Mesothelial cell of epicardium (in vitro differentiated cells): ENCODE data around the gene MIPOL1. TPM values are rescaled to one million over a fixed set of nuclear protein-coding genes. Genes with fewer than 3 reads are reported as not detected.

ENCODE experiments used
- DNase-seq, 2 experiments: peaks; one replicate each; pipeline ENCODE4 v3.0.0; 2021; ENCODE audit warnings: low spot score in 2 of 2; ENCODE audit not compliant: unreplicated experiment in 2 of 2
- H3K27ac Mint-ChIP-seq: 2 replicates; pipeline ENCODE4 v1.8.0; 2021; ENCODE audit warnings: mixed read lengths
- H3K27me3 Mint-ChIP-seq: 2 replicates; pipeline ENCODE4 v1.8.0; 2021; ENCODE audit warnings: low read depth, mixed read lengths
- H3K36me3 Mint-ChIP-seq: 2 replicates; pipeline ENCODE4 v1.8.0; 2021; ENCODE audit warnings: mixed read lengths
- H3K4me1 Mint-ChIP-seq: 2 replicates; pipeline ENCODE4 v1.8.0; 2021; ENCODE audit warnings: mixed read lengths
- H3K4me3 Mint-ChIP-seq: 2 replicates; pipeline ENCODE4 v1.8.0; 2021; ENCODE audit warnings: mild to moderate bottlenecking, moderate library complexity, mixed read lengths
- H3K9me3 Mint-ChIP-seq: 2 replicates; pipeline ENCODE4 v1.8.0; 2021; ENCODE audit warnings: mixed read lengths
- total RNA-seq: library from RNA; stranded (reverse); gene quantifications from 3 replicates; pipeline ENCODE4 v1.2.1, GENCODE V29; 2021
- TF ChIP-seq, protein P1 (sequence below): fragments of 200-600 bp; sonication (generic); IDR thresholded peaks from one replicate; pipeline ENCODE4 v1.5.0; 2021; ENCODE audit warnings: antibody characterized with exemption; ENCODE audit not compliant: unreplicated experiment

Gene MIPOL1
- total RNA-seq, 1 donor from 2014 or later: 28.4 TPM

DNA sequence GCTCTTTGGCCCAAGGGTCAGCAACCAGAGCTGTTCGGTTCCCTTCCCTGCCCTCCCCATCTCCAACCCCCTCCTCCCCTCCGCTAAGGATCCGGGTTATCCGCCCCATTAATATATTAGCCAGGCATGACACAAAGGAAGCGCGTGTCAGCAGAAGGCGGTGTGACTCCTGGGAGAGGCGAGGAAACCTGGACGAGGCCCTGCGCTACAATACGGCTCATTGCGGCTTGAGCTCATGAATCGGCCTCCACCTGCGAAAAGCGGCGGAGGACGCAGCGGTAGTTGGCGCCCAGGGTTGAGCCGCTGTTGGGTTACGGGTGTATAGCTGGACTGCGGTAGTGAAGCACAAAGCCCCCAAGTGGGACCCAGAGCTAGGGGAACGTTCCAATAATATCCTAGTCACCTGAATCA, 387.4 kb downstream of the MIPOL1 start:
- H3K36me3 Mint-ChIP-seq: peaks cover 4% of the 10 kb centered on the region
- H3K27ac Mint-ChIP-seq: no peak overlapping the region
- no peaks in the 10 kb centered on the region for H3K9me3 Mint-ChIP-seq
- TF ChIP-seq, protein P1, sequence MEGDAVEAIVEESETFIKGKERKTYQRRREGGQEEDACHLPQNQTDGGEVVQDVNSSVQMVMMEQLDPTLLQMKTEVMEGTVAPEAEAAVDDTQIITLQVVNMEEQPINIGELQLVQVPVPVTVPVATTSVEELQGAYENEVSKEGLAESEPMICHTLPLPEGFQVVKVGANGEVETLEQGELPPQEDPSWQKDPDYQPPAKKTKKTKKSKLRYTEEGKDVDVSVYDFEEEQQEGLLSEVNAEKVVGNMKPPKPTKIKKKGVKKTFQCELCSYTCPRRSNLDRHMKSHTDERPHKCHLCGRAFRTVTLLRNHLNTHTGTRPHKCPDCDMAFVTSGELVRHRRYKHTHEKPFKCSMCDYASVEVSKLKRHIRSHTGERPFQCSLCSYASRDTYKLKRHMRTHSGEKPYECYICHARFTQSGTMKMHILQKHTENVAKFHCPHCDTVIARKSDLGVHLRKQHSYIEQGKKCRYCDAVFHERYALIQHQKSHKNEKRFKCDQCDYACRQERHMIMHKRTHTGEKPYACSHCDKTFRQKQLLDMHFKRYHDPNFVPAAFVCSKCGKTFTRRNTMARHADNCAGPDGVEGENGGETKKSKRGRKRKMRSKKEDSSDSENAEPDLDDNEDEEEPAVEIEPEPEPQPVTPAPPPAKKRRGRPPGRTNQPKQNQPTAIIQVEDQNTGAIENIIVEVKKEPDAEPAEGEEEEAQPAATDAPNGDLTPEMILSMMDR: no peak
- no peak for DNase-seq
- H3K27me3 Mint-ChIP-seq: peaks cover 88% of the 10 kb centered on the region
- H3K4me3 Mint-ChIP-seq: peak overlapping the region; percentile 48
- H3K4me1 Mint-ChIP-seq: peaks cover 19% of the 10 kb centered on the region

GRCh38 chr14:37585971-37586796, 388.4 kb downstream of the MIPOL1 start:
- Mint-ChIP-seq H3K27me3 (peaks cover 89% of the 10 kb centered on the region), H3K27ac (no peak overlapping the region), H3K4me1 (peaks cover 24% of the 10 kb centered on the region), H3K9me3 (no peaks in the 10 kb centered on the region), H3K36me3 (peaks cover 12% of the 10 kb centered on the region), H3K4me3 (no peak overlapping the region)
- TF ChIP-seq, protein P1: no peak
- no peak for DNase-seq

- H3K27me3 Mint-ChIP-seq: peaks cover 88% of the 10 kb centered on the region
- no peak overlapping the region for H3K4me3 Mint-ChIP-seq
- H3K4me1 Mint-ChIP-seq: peaks cover 27% of the 10 kb centered on the region
- H3K27ac Mint-ChIP-seq: no peak overlapping the region
- no peaks in the 10 kb centered on the region for H3K9me3 Mint-ChIP-seq
- peaks cover 14% of the 10 kb centered on the region for H3K36me3 Mint-ChIP-seq
- TF ChIP-seq, protein P1: no peak
- no peak for DNase-seq
These were observed 389.0 kb downstream of the MIPOL1 start for GRCh38 chr14:37586797-37587130.

DNA sequence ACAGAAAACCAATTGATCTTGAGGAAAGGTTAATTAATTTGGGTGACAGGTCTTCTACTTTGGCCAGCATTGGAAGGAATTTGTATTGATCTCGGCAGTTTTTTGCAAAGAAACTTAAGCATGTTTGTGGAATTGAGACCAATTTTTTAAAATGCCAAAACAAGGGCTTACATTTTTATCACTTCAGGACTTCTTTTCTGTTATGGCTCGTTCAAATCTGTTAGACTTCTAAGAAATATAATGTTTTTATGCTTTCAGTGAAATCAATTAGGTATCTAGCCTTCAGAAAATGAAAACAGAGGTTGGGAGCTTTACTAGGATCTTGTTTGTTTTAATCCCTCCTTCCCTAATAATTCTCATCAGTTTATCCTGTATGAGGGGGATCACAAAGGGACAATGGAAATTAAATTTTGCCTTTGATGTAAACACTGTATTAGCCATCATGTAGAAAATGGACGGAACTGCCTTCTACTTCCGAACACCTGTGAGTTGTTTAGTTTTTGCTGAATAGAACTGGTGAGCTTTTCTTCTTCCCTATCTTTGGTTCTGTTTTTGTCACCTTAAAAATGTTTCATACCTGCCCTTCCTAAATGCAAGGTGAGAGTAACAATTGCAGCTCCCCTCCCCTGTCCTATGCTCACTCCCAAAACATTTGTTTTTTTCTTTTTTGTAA, 389.5 kb downstream of the MIPOL1 start:
- no peak overlapping the region for H3K27ac Mint-ChIP-seq
- H3K9me3 Mint-ChIP-seq: no peaks in the 10 kb centered on the region
- H3K36me3 Mint-ChIP-seq: peaks cover 14% of the 10 kb centered on the region
- H3K4me1 Mint-ChIP-seq: peaks cover 29% of the 10 kb centered on the region
- peaks cover 91% of the 10 kb centered on the region for H3K27me3 Mint-ChIP-seq
- TF ChIP-seq, protein P1: no peak
- DNase-seq: no peak
- H3K4me3 Mint-ChIP-seq: peak overlapping the region; percentile 57

DNA sequence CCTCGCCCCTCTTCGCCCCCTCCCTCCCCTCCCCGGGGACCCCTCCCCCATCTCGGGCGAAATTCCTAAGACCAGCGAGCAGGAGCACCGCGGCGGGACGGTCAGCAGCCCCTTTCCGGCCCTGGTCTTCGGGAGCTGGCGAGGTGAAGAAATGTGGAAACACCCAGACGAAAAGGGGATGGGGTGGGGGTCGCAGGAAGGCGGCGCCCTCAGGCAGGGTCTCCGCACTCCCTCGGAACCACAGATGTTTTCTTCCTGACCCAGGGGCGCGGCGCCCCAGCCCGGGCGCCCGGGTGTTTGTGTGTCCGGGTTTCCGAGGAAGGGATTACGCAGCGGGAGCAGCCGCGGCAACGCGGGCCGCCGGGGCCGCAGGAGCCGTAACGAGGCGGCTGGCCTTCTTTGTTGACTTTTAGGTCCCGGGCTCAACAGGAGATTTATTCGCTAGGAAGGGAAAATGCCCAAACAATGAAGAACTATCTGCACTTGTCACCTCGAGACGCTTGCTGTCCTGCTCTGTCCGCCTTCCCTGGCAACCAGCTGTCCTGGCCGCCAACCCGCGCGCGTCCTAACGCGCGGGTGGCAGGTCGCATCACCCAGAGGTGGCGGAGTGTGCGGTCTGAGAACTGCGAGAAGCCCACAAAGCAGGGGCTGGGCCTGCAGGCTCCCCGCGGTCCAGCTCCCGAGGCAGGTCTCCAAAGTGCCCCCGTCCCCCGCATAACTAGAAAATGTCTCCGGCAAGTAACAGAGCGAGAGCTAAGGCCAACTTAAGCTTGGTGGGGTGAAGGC, 390.3 kb downstream of the MIPOL1 start:
- H3K27ac Mint-ChIP-seq: peak overlapping the region; percentile 67
- peaks cover 93% of the 10 kb centered on the region for H3K27me3 Mint-ChIP-seq
- DNase-seq: peak in 1 of 2 experiments; percentile 62
- no peaks in the 10 kb centered on the region for H3K9me3 Mint-ChIP-seq
- peak overlapping the region; percentile 57 for H3K4me3 Mint-ChIP-seq
- H3K4me1 Mint-ChIP-seq: peaks cover 37% of the 10 kb centered on the region
- TF ChIP-seq, protein P1: no peak
- H3K36me3 Mint-ChIP-seq: peaks cover 14% of the 10 kb centered on the region
